Measurements from ENCODE around the gene CFDP1.
A peak's percentile ranks its signal among the peaks of the same experiment; 100 is the strongest.

- TF ChIP-seq CTCF (IDR thresholded peaks at IDR 0.05) (no peak), CEBPB (IDR thresholded peaks at IDR 0.05) (no peak), POLR2A (IDR thresholded peaks at IDR 0.05; ENCODE audit: low read length) (no peak), RAD21 (conservative IDR thresholded peaks at IDR 0.05 in 1 of 2, IDR thresholded peaks at IDR 0.05 in 1 of 2) (0 out of 5 replicates have a peak, but pooled peaks of 1 of the 2 experiments have one; percentile 8), RFX5 (IDR thresholded peaks at IDR 0.05) (no peak), MAFK (IDR thresholded peaks at IDR 0.05; ENCODE audit: partially characterized antibody) (no peak), RCOR1 (IDR thresholded peaks at IDR 0.05; ENCODE audit: low read depth, low read length) (no peak), CBX8 (IDR thresholded peaks at IDR 0.05) (no peak), HOXA7 (CRISPR knock-in tag; IDR thresholded peaks at IDR 0.05) (no peak), E2F6 (IDR thresholded peaks at IDR 0.05; ENCODE audit: borderline replicate concordance, low read depth) (no peak), SMC3 (IDR thresholded peaks at IDR 0.05) (no peak; the same call in 2 of the 3 replicates)
- TF ChIP-seq, protein P1, sequence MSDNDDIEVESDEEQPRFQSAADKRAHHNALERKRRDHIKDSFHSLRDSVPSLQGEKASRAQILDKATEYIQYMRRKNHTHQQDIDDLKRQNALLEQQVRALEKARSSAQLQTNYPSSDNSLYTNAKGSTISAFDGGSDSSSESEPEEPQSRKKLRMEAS (IDR thresholded peaks at IDR 0.05), result no peak
Measured at GRCh38 chr16:75250089-75250808, 183.1 kb downstream of the CFDP1 start.
